Left lung (tissue), 10 donors: ENCODE data around the gene RERE. TPM values are rescaled to one million over a fixed set of nuclear protein-coding genes. Genes with fewer than 3 reads are reported as not detected.

Experiments
- ATAC-seq: fragments of 200-7000 bp; cut with Tn5 transposase; one replicate; pipeline ENCODE4 v1.9.1; 2020; ENCODE audit warnings: moderate library complexity
- DNase-seq, 4 donors: peaks; one replicate each; pipeline ENCODE4 v3.0.0-alpha.2; 2013 to 2020
- H3K27ac ChIP-seq, 2 donors: fragments of 200-600 bp; sonication (generic) in 1 of 2; one replicate each; pipeline versions ENCODE4 v1.5.0 to v1.8.0; 2020 to 2021
- H3K27me3 ChIP-seq, 2 donors: fragments of 200-600 bp; sonication (generic) in 1 of 2; one replicate each; pipeline versions ENCODE4 v1.5.0 to v1.8.0; 2020 to 2021
- H3K36me3 ChIP-seq, 2 donors: fragments of 200-600 bp; sonication (generic) in 1 of 2; one replicate each; pipeline versions ENCODE4 v1.5.0 to v1.8.0; 2020 to 2021
- H3K4me1 ChIP-seq, 2 donors: fragments of 200-600 bp; one replicate each; pipeline ENCODE4 v1.8.0; 2021
- H3K4me3 ChIP-seq, 2 donors: fragments of 200-600 bp; sonication (generic) in 1 of 2; one replicate each; pipeline versions ENCODE4 v1.5.0 to v1.8.0; 2020 to 2021; ENCODE audit warnings: mild to moderate bottlenecking in 1 of 2
- H3K9me3 ChIP-seq, 2 donors: fragments of 200-600 bp; sonication (generic) in 1 of 2; one replicate each; pipeline versions ENCODE4 v1.5.0 to v1.8.0; 2020 to 2021
- CTCF ChIP-seq, 2 donors: fragments of 200-600 bp; sonication (generic) in 1 of 2; IDR thresholded peaks; one replicate each; pipeline versions ENCODE4 v1.5.0 to v1.8.0; 2021; ENCODE audit warnings: antibody characterized with exemption in 2 of 2
- intact Hi-C, 2 donors: fragments of 100-400 bp; cut with DNase I; formaldehyde crosslinking; loops; one replicate each; pipeline versions ENCODE4 v1.11.2 to v1.14.2; 2022
- polyA plus RNA-seq, 6 donors: library from polyadenylated mRNA; unstranded; fragments of 120-200 nt; gene quantifications; one replicate each; pipeline ENCODE4 v1.2.1, GENCODE V29; 2013; ENCODE audit not compliant: insufficient read length in 6 of 6
- total RNA-seq, 2 donors: library from RNA; stranded (reverse); fragmentation: NEBNext Ultra II Directional; extraction: Animal tissue kit (Norgen Biotek cat#: 25700); gene quantifications; one replicate each; pipeline ENCODE4 v1.2.1, GENCODE V29; 2021
- donor health status: DM: no; HTN: yes; CAD: no.
- donor health status: DM: no; HTN: no; CAD: no.

The RERE gene
- total and polyA plus RNA-seq, 8 donors: 73.3 to 135 (median 130) TPM

DNA sequence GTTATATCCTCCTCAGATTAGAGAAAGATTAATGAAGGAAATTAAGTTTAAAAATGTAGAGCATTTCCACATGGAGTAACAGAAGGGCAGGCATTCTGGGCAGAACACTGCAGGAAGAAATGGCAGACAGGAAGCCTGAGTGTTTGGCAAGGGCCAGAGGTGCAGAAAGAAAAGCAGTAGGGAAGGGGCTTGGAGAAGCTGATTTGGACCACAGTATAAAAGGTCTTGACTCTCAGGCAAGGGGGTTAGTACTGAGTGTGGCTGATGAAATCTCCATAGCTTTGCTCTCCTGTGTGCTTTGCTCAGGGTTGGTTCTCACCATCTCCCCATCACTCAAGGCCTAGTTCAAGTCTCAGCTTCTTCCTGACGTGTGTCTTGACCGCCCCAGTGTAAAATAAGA, 419.4 kb downstream of the RERE start:
- intact Hi-C loops: no loop called here
- no peaks in the 10 kb centered on the region for H3K27me3 ChIP-seq
- no peak for DNase-seq
- H3K4me3 ChIP-seq: no peak overlapping the region
- H3K4me1 ChIP-seq: peaks cover 29 to 47% of the 10 kb centered on the region in 2 donors
- TF ChIP-seq CTCF (IDR thresholded peaks at IDR 0.05): no peak
- peak overlapping the region in 1 of 2 donors; percentile 85 for H3K27ac ChIP-seq
- ATAC-seq: no peak
- no peaks in the 10 kb centered on the region for H3K9me3 ChIP-seq
- peaks cover 0 to 13% of the 10 kb centered on the region in 2 donors for H3K36me3 ChIP-seq

GRCh38 chr1:8397511-8397910, 419.9 kb downstream of the RERE start:
- intact Hi-C loops: no loop called here
- Histone ChIP-seq H3K27ac (peak overlapping the region in 1 of 2 donors; percentile 85), H3K4me3 (no peak overlapping the region), H3K27me3 (no peaks in the 10 kb centered on the region), H3K36me3 (peaks cover 0 to 17% of the 10 kb centered on the region in 2 donors), H3K4me1 (peaks cover 29 to 47% of the 10 kb centered on the region in 2 donors), H3K9me3 (no peaks in the 10 kb centered on the region)
- no peak for TF ChIP-seq CTCF (IDR thresholded peaks at IDR 0.05)
- DNase-seq (no peak), ATAC-seq (peak; percentile 44)

DNA sequence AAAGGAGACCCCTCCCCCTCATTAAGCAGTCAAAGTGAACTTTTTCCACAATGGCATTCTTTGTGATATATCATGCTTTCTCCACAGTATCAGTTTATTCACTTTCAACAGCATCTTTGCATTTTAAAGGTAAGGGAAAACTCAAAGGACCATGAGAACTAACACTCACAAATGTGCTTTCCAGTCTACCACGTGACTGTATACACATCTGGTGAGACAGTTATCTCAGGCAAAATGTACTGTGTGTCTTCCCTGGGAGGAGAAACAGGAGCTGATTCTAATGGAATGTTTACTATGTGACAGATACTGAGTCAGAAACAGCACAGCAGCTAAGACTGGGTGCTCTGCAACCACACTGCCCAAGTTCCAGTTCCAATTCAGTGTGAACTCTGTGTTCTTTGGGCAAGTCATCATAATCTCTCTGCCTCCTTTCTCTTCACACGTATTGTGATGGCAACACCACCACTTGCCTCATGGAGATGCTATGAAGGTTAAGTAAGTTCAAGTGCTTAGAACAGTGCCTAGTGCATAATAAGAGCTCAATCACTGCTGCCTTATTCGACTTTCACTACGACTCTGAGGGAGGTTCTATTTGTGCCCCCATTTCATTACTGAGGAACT, 420.5 kb downstream of the RERE start:
- Histone ChIP-seq H3K9me3 (no peaks in the 10 kb centered on the region), H3K4me1 (peaks cover 29 to 48% of the 10 kb centered on the region in 2 donors), H3K27ac (peak overlapping the region in 1 of 2 donors; percentile 85), H3K36me3 (peaks cover 0 to 13% of the 10 kb centered on the region in 2 donors), H3K4me3 (no peak overlapping the region), H3K27me3 (no peaks in the 10 kb centered on the region)
- ATAC-seq (peak; percentile 80), DNase-seq (no peak)
- intact Hi-C loops: no loop called here
- no peak for TF ChIP-seq CTCF (IDR thresholded peaks at IDR 0.05)

DNA sequence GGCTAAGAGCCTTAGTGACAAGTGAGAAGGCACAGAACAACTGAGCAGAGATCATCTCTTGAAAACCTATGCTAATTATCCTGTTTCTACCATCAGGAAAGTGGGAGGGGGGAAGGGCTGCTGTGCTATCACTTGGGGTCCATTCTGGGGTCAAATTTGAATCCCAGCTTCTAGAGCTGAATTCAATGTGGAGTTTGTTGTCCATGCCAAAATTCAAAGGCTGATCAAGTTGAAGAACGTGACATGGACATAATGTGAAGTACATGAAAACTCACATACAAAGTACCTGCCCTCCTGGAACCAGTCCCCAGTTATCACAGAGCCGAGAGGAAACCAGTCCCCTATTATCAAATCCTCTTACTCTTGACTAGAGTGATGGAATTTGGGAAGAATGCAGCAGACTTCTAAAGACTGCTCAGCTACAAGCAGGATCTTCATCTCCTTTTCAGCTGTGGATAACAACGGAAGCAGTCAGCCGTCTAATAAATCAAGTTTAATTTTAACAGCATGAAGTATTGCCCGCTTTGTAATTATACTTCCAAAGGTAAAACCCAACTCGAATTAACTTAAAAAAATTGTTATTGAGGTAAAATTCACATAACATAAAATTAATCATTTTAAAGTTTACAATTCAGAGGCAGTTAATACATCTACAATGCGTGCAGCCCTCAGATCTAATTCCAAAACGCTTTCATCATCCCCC, 421.2 kb downstream of the RERE start:
- ATAC-seq: no peak
- Histone ChIP-seq H3K4me3 (no peak overlapping the region), H3K4me1 (peaks cover 29 to 55% of the 10 kb centered on the region in 2 donors), H3K36me3 (peaks cover 0 to 7% of the 10 kb centered on the region in 2 donors), H3K27me3 (no peaks in the 10 kb centered on the region), H3K9me3 (no peaks in the 10 kb centered on the region), H3K27ac (peak overlapping the region in 1 of 2 donors; percentile 85)
- no peak for DNase-seq
- intact Hi-C loops: no loop called here
- TF ChIP-seq CTCF (IDR thresholded peaks at IDR 0.05): no peak

GRCh38 chr1:8395433-8395866, 422.0 kb downstream of the RERE start:
- H3K27me3 ChIP-seq: no peaks in the 10 kb centered on the region
- H3K9me3 ChIP-seq: no peaks in the 10 kb centered on the region
- ATAC-seq (peak; percentile 39), DNase-seq (no peak)
- intact Hi-C loops: no loop called here
- H3K27ac ChIP-seq: peak overlapping the region in 1 of 2 donors; percentile 85
- peaks cover 29 to 62% of the 10 kb centered on the region in 2 donors for H3K4me1 ChIP-seq
- no peak for TF ChIP-seq CTCF (IDR thresholded peaks at IDR 0.05)
- peak overlapping the region in 1 of 2 donors; percentile 27 for H3K4me3 ChIP-seq
- peaks cover 0 to 4% of the 10 kb centered on the region in 2 donors for H3K36me3 ChIP-seq
